ACHN (cell line): ENCODE data around the gene IFT80.
"Not testable (repeated sequence)": the region's sequence is repeated elsewhere in the genome, so short reads cannot be mapped to it uniquely, and the experiment has no call there.

Experiments used
- DNase-seq: peaks from one replicate; pipeline ENCODE4 v3.0.0-alpha.2; 2015
- in situ Hi-C: cut with HindIII; loops from 2 replicates; pipeline ENCODE4 v1.10.0; 2017; ENCODE audit warnings: low sequenced_read_pairs, low pct_ligation_motif_present, low pct_unique_long_range_greater_than_20kb

IFT80 gene

DNA sequence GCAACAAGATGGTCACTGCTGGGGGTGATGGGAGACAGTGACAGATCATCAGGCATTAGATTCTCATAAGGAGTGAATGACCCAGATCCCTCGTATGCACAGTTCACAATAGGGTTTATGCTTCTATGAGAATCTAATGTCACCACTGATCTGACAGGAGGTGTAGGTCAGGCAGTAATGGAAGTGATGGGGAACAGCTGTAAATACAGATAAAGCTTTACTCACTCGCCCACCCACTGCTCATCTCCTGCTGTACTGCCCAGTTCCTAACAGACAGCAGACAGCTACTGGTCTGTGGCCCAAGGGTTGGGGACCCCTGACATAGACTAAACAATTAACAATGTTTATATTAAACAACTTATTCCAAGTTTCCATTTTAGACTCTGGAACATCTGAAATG is 25.4 kb downstream of the IFT80 start:
- no peak for DNase-seq
- in situ Hi-C loops: no loop called here

DNA sequence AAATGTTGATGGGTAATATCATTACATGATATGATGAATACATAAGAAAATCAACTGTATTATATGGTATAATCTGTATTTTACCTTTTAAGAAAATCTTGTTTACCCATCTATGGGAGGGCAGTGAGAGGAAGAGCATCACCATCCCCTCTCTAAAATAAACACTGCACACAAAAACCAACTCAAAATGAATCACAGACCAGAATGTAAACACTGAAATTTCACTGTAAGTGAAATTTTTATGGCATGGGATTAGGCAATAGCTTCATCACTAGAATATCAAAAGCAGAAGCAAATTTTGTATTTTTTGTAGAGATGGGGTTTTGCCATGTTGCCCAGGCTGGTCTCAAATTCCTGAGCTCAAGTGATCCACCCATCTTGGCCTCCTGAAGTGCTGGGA is 26.2 kb downstream of the IFT80 start:
- in situ Hi-C loops: no loop called here
- no peak for DNase-seq

DNA sequence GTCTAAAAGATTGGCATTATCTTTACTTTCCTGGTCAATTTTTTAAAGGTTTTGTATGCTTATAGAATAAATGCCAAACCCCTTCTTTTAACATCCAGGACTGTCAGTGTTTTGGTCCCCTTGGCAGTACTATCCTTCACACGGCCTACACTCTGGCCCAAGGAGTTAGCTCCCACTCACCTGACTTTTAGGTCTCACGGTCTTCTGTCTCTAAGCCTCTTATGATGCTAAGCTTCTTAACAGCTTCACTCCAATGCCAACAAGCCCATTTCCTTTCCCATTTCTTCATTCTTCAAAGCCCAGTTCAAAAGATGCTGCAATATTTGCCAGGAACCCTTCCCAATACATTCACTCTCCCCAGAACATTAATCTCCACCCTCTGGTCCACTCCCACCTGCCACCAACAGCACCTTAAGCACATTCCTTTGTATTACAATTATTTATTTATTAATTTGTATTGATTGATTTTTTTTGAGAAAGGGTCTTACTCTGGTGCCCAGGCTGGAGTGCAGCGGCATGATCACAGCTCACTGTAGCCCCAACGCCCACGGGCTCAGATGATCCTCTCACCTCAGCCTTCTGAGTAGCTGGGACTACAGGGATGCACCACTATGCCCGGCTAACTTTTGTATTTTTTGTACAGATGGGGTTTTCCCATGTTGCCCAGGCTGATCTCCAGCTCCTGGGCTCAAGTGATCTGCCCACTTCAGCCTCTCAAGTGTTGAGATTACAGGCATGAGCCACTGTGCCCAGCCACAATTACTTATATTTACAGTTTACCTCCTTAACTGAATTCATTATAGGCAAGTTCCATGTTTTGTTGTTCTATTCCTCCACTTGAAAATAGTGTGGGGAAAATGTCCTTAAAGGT is 27.8 kb downstream of the IFT80 start:
- DNase-seq: no peak
- in situ Hi-C loops: no loop called here

DNA sequence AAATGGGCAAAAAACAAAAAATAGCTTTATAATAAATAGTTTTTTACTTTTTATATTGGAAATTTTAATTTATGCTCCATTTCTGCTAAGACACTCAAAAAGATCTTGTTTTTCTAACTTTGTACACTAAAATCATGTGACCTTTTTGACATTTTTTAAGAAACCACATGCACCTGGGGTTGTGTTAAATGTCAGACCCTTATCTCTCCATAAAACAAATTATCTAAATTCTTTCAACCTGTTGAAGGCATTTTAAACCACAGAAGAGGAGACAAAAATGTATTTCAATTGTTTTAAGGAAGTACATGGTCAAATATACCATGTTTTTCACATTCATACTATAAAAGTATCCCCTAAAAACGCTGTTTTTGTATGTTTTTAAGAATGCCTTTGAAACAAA is 29.2 kb downstream of the IFT80 start:
- in situ Hi-C loops: no loop called here
- DNase-seq: no peak

DNA sequence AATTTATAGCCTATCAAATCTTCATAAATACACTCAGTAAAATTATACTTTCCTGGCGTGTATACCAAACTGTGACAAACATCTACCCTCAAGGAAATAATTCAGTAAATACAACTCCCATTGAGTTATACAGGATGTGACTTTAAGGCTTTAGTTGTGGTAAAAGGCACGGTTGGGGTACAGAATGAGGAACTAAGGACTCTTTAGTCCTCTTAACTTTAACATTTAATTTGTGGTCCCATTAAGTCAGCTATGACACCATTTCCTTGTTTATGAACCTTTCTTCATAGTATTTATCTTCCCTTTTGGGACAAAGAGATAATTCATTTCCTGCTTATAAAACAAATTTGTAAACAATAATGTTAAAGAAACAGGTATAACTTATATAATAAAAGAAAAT is 30.2 kb downstream of the IFT80 start:
- in situ Hi-C loops: no loop called here
- DNase-seq: no peak

DNA sequence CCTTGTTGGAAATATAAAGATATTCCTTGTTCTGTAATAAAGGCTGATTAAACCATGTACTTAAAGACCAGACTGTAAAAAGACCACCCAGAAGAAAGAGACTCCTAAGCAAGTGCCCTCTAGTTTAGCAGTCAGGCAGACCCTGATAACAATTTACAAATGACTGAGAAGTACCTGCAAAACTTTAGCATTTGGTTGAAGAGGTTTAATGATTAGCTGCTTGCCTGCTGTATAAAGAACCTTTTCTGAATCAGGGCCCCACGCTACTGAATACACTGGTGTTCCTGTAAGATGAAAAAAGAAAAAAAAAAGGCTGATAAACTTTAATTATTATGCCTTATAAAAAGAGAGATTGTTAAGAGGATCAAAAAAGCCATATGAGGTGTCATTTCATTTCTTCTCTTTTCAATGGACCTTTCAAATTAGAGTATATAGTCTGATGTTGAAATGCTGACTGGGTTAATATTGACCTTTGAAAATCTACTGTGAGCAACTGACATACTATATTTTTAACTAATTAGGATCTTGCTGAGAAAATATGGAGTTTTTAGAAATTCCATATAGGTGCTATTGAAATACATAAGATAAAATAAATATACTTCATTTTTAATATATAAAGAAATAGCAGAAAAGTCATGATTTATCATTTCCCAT is 33.0 kb downstream of the IFT80 start:
- in situ Hi-C loops: no loop called here

DNA sequence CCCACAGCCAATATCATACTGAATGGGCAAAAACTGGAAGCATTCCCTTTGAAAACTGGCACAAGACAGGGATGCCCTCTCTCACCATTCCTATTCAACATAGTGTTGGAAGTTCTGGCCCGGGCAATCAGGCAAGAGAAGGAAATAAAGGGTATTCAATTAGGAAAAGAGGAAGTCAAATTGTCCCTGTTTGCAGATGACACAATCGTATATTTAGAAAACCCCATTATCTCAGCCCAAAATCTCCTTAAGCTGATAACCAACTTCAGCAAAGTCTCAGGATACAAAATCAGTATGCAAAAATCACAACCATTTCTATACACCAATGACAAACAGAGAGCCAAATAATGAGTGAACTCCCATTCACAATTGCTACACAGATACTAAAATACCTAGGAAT is 36.1 kb downstream of the IFT80 start:
- in situ Hi-C loops, DNase-seq: not testable (repeated sequence)

More for the DNA sequence above, 33.0 kb downstream of the IFT80 start:
- DNase-seq: no peak

DNA sequence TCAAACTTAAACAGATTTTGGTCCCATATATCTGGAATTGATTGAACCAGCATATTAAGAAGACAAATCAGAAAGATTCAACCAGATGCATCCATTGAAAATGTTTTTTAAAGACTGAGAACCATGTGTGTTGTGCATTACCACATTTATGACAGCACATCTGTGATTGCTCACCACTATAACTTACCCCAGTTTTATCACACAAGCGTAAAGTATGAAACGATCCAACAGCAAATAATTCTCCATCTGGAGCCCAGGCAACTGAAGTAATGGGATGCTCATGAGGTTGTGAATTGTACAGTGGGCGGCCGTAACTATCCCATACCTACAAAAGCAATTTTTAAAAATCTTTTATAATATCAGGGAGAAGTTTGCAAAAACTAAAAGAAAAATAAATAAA is 43.2 kb downstream of the IFT80 start:
- no peak for DNase-seq
- in situ Hi-C loops: no loop called here

DNA sequence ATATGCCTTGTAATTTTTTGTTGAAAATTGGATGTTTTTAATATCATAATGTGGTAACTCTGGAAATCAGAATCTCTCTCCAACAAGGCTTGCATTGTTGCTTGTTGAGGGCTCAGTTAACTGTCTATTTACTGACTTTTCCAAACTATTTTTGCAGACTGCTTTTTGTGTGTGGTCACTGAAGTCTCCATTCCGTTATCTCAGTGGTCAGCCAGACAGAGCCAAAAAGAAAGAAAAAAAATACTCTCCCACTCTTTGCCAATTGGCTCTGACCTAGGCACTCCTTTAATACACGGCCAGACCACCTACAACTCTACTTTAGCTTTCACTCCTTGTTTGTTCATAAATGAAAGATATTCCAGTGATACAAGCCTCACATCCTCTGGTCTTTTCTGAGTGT is 52.5 kb downstream of the IFT80 start:
- in situ Hi-C loops: no loop called here
- no peak for DNase-seq

DNA sequence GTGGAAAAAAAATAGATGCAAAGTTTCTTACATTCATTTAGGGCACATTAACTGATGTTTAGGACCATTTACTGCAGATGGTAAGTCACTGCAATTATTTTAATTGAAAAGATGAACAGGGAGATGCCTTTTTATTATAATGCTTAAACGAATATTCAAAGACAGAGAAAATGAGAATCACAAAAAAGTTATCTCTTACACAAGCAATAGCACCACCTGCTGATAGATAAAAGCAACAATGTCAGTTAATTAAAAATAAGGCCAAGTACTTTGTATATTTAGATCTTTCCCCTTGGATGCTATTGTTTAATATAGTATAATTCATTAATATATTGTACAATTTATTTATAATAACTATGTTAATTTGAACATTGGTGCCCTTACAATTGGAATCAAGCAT is 55.9 kb downstream of the IFT80 start:
- peak; percentile 41 for DNase-seq
- in situ Hi-C loops: no loop called here

DNA sequence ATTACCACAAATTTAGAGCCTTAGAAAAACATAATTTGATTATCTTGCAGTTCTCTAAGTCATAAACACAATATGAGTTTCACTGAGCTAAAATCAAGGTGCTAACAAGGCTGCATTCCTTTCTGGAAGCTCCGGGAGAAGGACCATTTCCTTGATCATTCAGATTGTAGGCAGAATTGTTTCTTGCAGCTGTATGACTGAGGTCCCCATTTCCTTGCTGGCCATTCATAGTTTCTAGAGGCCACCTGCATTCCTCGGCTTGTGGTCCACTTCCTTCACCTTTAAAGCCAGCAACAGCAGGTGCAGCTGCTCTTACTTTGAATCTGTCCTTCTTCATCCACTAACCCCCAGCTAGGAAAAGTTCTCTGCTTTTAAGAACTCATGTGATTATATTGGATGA is 58.7 kb downstream of the IFT80 start:
- in situ Hi-C loops: no loop called here
- DNase-seq: no peak

DNA sequence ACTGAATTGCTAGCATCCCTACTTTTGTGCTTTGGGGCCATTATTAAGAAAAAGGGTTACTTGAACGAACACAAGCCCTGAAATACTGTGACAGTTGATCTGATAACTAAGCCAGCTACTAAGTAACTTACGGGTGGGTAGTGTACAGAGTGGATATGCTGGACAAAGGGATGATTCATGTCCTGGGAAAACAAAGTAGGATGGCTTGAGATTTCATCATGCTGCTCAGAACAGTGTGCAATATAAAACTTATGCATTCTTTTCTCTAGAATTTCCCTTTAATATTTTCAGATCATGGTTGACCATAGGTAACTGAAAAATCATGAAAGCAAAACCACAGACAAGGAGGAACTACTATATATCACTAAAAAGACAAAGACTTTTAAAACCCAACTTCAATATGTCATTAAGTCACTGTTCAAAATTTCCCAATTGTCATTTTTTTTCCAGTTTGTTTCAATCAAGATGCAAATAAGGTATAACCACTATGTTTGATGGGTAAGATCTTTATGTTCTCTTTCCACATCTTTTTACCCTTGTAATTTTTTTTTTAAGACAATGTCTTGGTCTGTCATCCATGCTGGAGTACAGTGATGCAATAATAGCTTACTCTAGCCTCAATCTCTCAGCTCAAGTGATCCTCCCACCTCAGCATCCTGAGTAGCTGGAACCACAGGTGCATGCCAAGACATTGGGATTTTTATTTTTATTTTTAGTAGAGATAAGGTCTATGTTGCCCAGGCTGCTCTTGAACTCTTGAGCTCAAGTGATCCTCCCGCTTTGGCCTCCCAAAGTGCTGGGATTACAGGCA is 67.7 kb downstream of the IFT80 start:
- in situ Hi-C loops: no loop called here
- DNase-seq: peak; percentile 75

DNA sequence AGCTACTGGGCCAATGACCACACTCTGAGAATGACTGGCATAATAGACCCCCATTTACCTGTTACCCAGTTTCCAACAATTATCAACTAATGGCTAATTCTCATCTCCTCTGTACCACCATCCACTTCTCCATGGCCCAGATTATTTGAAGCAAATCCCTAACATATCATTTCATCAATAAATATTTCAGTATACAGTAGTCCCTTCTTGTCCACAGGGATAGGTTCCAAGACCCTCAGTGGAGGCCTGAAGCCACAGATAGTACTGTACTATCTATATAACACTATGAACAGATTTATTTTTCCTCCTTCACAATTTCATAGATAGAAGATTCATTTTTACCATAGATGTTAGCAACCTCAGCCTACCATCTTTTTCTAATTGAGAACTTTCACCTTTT is 68.3 kb downstream of the IFT80 start:
- in situ Hi-C loops: no loop called here
- DNase-seq: no peak

DNA sequence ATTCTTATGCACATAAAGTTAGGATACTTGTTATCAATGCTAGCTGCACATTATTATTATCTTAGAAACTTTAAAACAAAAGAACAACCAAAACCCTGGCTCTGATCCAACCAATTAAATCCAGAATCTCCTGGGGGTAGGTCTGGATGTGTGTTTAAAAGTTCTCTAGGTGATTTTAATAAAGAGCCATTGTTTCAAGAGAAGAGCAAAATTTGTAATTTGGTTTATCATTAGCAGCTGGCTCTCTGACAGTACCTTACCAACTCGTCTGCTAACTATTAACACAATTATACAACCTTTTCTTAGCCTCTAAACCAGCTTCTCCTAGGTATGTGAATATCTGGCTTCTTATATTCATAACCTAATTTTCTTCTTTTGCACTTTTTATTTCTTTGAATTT is 68.9 kb downstream of the IFT80 start:
- no peak for DNase-seq
- in situ Hi-C loops: no loop called here

DNA sequence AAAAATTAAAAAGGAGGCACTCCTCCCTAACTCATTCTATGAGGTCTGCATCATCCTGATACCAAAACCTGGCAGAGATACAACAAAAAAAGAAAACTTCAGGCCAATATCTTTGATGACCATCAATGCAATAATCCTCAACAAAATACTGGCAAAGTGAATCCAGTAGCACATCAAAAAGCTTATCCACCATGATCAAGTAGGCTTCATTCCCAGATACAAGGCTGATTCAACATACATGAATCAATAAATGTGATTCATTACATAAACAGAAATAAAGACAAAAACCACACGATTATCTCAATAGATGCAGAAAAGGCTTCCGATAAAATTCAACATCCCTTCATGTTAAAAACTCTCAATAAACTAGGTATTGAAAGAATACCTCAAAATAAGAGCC is 72.7 kb downstream of the IFT80 start:
- in situ Hi-C loops, DNase-seq: not testable (repeated sequence)

DNA sequence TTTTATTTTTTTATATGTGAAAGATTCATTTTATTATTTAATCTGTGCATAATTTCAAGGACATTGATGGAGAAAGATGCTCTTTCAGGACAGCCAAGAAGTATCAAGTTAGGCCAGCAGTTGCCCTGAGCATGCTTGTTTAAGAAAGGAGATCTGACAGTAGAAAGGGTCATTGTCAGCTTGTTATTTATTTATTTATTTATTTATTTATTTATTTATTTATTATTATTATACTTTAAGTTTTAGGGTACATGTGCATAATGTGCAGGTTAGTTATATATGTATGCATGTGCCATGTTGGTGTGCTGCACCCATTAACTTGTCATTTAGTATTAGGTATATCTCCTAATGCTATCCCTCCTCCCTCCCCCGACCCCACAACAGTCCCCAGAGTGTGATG is 77.2 kb downstream of the IFT80 start:
- DNase-seq, in situ Hi-C loops: not testable (repeated sequence)

DNA sequence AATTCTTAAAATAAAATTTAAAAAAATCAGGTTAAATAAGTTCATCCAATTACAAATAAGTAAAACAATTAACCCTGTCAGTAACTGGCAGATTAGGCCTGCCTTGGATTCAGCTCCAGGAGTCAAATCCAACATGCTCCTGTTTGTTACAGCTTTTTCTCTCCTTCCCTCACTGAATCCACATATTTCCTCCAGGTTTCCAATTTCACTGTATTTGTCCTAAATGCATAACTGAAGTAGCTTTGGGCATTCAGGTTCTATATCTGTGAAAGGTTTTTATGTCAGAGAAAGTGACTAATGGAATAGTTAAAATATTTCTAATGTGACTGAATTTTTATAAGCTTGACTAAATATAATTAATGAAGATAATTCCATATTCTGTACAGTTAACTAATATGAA is 79.7 kb downstream of the IFT80 start:
- DNase-seq: no peak

DNA sequence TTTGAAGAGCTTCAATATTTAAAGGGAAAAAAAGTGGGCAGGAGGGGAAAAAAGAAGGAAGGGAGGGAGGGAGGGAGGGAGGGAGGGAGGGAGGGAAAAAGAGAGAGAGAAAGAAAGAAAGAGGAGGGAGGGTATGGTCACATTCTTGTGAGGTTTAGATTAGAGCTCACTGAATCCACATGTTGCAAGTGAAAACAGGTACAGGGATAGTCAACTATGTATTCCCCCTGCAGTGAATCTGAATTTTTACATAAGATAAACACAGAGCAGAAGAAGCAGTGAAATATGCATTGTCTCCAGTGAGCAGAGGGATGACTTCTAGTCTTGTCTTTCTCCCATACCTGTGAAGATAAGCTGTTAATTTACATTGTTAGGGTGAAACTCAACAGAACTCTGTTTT is 84.0 kb downstream of the IFT80 start:
- in situ Hi-C loops: no loop called here

More for the DNA sequence above, 79.7 kb downstream of the IFT80 start:
- in situ Hi-C loops: no loop called here

DNA sequence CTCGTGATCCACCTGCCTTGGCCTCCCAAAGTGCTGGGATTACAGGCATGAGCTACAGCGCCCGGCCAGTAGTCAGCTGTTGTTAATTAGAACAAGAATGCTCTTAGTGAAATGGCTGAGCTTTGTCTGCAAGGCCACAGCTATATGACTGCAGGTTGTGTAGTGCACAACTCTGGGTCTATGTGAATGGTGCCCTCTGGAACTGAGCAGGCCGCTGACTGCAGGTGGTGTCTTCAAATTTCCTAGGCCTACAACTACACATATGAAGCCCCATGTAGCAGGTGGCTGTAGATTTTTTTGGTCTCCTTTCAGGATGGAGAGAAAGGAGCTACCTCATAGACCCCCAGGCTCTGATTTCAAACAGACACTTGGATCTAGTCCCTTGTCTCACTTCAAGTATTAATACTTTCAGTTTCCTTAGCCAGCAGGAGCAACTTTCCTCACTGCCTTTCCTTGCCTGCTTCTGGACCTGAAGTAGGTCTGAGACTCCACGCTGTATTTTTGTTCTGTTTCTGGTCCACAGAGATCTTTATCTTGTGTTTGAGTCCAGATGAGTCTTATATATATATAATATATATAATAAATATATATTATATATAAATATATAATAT is 86.9 kb downstream of the IFT80 start:
- in situ Hi-C loops: no loop called here
- DNase-seq: no peak

More for the DNA sequence above, 84.0 kb downstream of the IFT80 start:
- no peak for DNase-seq
